Panc1 (cell line): ENCODE results near the gene PDGFA. TPM values are rescaled to one million over a fixed set of nuclear protein-coding genes. Genes with fewer than 3 reads are reported as not detected.

Experiments used
- ATAC-seq: fragments of 200-7000 bp; cut with Tn5 transposase; 2 replicates; pipeline ENCODE4 v1.9.1; 2020; ENCODE audit warnings: mild to moderate bottlenecking, moderate library complexity
- BruUV-seq: library from RNA; stranded (reverse); fragments of 400-500 nt; replicated peaks from 2 replicates; lab custom pipeline; 2021; lab: Mats Ljungman, UMichigan
- CTCF ChIA-PET: fragments of 300-600 bp; sonication (Branson Sonifier 250); formaldehyde crosslinking; loops from one replicate; lab custom pipeline; 2022; ENCODE audit warnings: antibody characterized with exemption; lab: Charles Lee
- POLR2A ChIA-PET: fragments of 300-600 bp; sonication (Branson Sonifier 250); formaldehyde crosslinking; loops from one replicate; lab custom pipeline; 2022; ENCODE audit warnings: antibody characterized with exemption; lab: Charles Lee
- DNase-seq: peaks from one replicate; pipeline ENCODE4 v3.0.0-alpha.2; 2010; ENCODE audit warnings: low read depth, low spot score
- H3K27ac ChIP-seq: 2 replicates; pipeline ENCODE4 v1.5.1; 2011; ENCODE audit warnings: mild to moderate bottlenecking, low read length, inconsistent platforms
- H3K27me3 ChIP-seq: fragments of 200-500 bp; sonication (Bioruptor generic); 2 replicates; pipeline ENCODE4 v1.6.0; 2014; ENCODE audit warnings: low read length, inconsistent platforms; ENCODE audit not compliant: control insufficient read depth, insufficient read depth
- H3K36me3 ChIP-seq: fragments of 200-500 bp; sonication (Bioruptor generic); 2 replicates; pipeline ENCODE4 v1.5.1; 2014; ENCODE audit warnings: inconsistent platforms, mild to moderate bottlenecking, low read length, moderate library complexity; ENCODE audit not compliant: control insufficient read depth, insufficient read depth
- H3K4me1 ChIP-seq: 2 replicates; pipeline ENCODE4 v1.5.1; 2011; ENCODE audit warnings: inconsistent platforms, mild to moderate bottlenecking, low read length, moderate library complexity; ENCODE audit not compliant: control insufficient read depth, insufficient read depth
- H3K4me3 ChIP-seq, 2 experiments: 2 replicates each; pipeline ENCODE4 v1.5.1; 2011 to 2012; ENCODE audit warnings: low read depth in 2 of 2, low read length in 2 of 2, mild to moderate bottlenecking in 2 of 2, inconsistent platforms in 1 of 2, moderate library complexity in 1 of 2
- H3K9me3 ChIP-seq: fragments of 200-500 bp; sonication (Bioruptor generic); 2 replicates; pipeline ENCODE4 v1.5.1; 2014; ENCODE audit warnings: low read depth, mild to moderate bottlenecking, inconsistent platforms, low read length, moderate library complexity; ENCODE audit not compliant: control insufficient read depth, insufficient read depth
- POLR2AphosphoS5 ChIP-seq: IDR thresholded peaks from 2 replicates; pipeline ENCODE4 v1.6.1; 2012; ENCODE audit warnings: mild to moderate bottlenecking, low read depth, low read length, moderate library complexity
- SIN3A ChIP-seq: IDR thresholded peaks from 2 replicates; pipeline ENCODE4 v1.6.1; 2012; ENCODE audit warnings: low read depth, mild to moderate bottlenecking, low read length, moderate library complexity, borderline replicate concordance; ENCODE audit not compliant: insufficient read depth
- TCF7L2 ChIP-seq: IDR thresholded peaks from 2 replicates; pipeline ENCODE4 v1.6.1; 2011; ENCODE audit warnings: mild to moderate bottlenecking, low read depth, low read length, inconsistent platforms
- in situ Hi-C: cut with HindIII; loops from 2 replicates; pipeline ENCODE4 v1.10.0; 2016; ENCODE audit warnings: low sequenced_read_pairs, low pct_unique_long_range_greater_than_20kb
- intact Hi-C: fragments of 100-400 bp; cut with micrococcal nuclease; formaldehyde crosslinking; loops from one replicate; pipeline ENCODE4 v1.10.0; 2022; ENCODE audit not compliant: unreplicated experiment
- total RNA-seq: library from RNA; stranded (reverse); gene quantifications from one replicate; pipeline ENCODE4 v1.2.1, GENCODE V29; 2021; ENCODE audit not compliant: unreplicated experiment
- TF ChIP-seq, protein P1 (sequence below): fragments of 450-650 bp; IDR thresholded peaks from 2 replicates; pipeline ENCODE4 v1.5.1; 2017; ENCODE audit warnings: mild to moderate bottlenecking
- TF ChIP-seq, protein P2 (sequence below), 2 experiments: IDR thresholded peaks; 2 replicates each; pipeline ENCODE4 v1.6.1; 2011 to 2012; ENCODE audit warnings: low read depth in 2 of 2, control low read depth in 1 of 2, low read length in 1 of 2, mild to moderate bottlenecking in 1 of 2, moderate library complexity in 1 of 2; ENCODE audit not compliant: insufficient read depth in 1 of 2

The PDGFA gene
- total RNA-seq, 1 experiment from 2014 or later, result 18.5 TPM

DNA sequence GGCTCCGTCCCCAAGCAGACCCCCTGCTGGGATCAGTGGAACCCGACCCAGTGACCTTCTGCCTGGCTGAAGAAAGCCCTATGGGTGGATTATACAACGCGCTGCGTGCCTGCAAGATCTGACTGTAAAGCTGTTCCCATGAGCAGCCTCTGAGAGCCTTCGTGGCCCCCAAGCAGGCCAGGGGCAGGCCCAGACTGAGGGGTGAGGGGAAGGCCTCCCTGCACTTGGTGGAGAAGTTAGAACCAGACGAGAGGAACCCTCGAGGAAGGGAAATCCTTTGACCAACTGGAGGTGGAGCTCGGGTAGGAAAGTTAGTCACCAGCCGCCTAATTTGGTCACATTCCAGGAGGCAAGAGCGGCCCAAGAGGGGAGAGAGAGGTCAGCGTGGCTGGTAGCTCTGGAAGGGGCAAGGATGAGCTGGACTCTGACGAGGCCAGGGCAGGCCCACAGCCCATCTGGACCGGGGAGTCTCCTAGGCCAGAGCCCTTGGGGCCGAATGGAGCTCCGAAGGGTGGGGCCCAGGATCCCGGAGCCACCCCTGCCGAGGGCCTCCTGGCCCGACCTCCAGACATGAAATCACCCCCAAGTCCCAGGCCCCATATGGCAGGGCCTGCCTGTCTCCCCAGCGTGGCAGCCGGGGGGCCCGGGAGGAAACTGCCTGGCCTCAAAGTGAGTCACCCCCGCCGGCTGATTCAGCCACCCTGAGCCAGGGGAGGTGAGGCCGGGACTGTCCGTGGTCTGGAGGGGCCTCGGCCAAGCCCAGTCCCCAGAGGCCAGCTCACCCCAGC is 23.3 kb upstream of the PDGFA start:
- Histone ChIP-seq H3K27ac (peak overlapping the region; percentile 78), H3K27me3 (no peaks in the 10 kb centered on the region), H3K36me3 (no peaks in the 10 kb centered on the region), H3K4me3 (no peak overlapping the region), H3K4me1 (peaks cover 35% of the 10 kb centered on the region), H3K9me3 (no peaks in the 10 kb centered on the region)
- POLR2A ChIA-PET, result no interaction called here
- BruUV-seq, result no TSS peak
- ATAC-seq (peak; percentile 57), DNase-seq (peak; percentile 64)
- in situ Hi-C loops (no loop called here), intact Hi-C loops (no loop called here)
- TF ChIP-seq TCF7L2, result no peak
- TF ChIP-seq, protein P1, sequence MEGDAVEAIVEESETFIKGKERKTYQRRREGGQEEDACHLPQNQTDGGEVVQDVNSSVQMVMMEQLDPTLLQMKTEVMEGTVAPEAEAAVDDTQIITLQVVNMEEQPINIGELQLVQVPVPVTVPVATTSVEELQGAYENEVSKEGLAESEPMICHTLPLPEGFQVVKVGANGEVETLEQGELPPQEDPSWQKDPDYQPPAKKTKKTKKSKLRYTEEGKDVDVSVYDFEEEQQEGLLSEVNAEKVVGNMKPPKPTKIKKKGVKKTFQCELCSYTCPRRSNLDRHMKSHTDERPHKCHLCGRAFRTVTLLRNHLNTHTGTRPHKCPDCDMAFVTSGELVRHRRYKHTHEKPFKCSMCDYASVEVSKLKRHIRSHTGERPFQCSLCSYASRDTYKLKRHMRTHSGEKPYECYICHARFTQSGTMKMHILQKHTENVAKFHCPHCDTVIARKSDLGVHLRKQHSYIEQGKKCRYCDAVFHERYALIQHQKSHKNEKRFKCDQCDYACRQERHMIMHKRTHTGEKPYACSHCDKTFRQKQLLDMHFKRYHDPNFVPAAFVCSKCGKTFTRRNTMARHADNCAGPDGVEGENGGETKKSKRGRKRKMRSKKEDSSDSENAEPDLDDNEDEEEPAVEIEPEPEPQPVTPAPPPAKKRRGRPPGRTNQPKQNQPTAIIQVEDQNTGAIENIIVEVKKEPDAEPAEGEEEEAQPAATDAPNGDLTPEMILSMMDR, result no peak
- TF ChIP-seq, protein P2, sequence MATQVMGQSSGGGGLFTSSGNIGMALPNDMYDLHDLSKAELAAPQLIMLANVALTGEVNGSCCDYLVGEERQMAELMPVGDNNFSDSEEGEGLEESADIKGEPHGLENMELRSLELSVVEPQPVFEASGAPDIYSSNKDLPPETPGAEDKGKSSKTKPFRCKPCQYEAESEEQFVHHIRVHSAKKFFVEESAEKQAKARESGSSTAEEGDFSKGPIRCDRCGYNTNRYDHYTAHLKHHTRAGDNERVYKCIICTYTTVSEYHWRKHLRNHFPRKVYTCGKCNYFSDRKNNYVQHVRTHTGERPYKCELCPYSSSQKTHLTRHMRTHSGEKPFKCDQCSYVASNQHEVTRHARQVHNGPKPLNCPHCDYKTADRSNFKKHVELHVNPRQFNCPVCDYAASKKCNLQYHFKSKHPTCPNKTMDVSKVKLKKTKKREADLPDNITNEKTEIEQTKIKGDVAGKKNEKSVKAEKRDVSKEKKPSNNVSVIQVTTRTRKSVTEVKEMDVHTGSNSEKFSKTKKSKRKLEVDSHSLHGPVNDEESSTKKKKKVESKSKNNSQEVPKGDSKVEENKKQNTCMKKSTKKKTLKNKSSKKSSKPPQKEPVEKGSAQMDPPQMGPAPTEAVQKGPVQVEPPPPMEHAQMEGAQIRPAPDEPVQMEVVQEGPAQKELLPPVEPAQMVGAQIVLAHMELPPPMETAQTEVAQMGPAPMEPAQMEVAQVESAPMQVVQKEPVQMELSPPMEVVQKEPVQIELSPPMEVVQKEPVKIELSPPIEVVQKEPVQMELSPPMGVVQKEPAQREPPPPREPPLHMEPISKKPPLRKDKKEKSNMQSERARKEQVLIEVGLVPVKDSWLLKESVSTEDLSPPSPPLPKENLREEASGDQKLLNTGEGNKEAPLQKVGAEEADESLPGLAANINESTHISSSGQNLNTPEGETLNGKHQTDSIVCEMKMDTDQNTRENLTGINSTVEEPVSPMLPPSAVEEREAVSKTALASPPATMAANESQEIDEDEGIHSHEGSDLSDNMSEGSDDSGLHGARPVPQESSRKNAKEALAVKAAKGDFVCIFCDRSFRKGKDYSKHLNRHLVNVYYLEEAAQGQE (IDR thresholded peaks at IDR 0.05; ENCODE audit: insufficient read depth in 1 of 2, low read depth in 2 of 2, low read length in 1 of 2), result no peak
- no peak for TF ChIP-seq POLR2AphosphoS5
- TF ChIP-seq SIN3A, result no peak
- CTCF ChIA-PET, result no interaction called here

DNA sequence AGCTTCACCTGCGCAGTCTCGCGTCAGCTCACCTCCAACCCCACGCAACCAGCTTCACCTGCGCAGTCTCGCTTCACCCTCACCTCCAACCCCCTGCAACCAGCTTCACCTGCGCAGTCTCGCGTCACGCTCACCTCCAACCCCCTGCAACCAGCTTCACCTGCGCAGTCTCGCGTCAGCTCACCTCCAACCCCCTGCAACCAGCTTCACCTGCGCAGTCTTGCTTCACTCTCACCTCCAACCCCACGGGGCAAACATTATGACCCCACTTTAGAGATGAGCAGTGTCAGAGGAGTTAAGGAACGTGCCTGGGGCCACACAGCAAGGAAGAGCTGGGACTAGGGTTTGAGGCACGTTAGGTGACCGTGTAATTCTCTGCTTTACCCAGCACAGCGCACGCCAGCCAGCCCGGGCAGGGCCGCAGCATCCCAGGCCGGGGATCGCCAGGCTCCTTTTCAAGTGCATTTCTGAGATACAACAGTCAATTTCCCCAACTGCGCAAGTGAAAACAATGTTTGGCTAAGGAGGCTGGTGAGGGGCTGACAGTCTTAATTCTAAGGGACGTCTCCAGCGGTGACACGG is 22.6 kb upstream of the PDGFA start:
- CTCF ChIA-PET, result interaction anchor here (0.6 kb wide), 1 partner anchor 104 kb away, joined by 6 read pairs; no protein-coding TSS in a partner anchor

More for the DNA sequence above, 22.6 kb upstream of the PDGFA start:
- in situ Hi-C loops (no loop called here), intact Hi-C loops (no loop called here)
- H3K27ac ChIP-seq, result peak overlapping the region; percentile 78
- H3K9me3 ChIP-seq, result no peaks in the 10 kb centered on the region
- H3K27me3 ChIP-seq, result no peaks in the 10 kb centered on the region
- DNase-seq, result no peak
- BruUV-seq, result no TSS peak
- TF ChIP-seq, protein P1, result no peak
- TF ChIP-seq POLR2AphosphoS5 (no peak), TCF7L2 (no peak), SIN3A (no peak)
- TF ChIP-seq, protein P2 (IDR thresholded peaks at IDR 0.05; ENCODE audit: insufficient read depth in 1 of 2, low read depth in 2 of 2, low read length in 1 of 2), result no peak
- ATAC-seq, result no peak
- no peaks in the 10 kb centered on the region for H3K36me3 ChIP-seq
- peaks cover 39% of the 10 kb centered on the region for H3K4me1 ChIP-seq
- H3K4me3 ChIP-seq, result no peak overlapping the region
- POLR2A ChIA-PET, result no interaction called here
